Keratinocyte (primary cell): ENCODE results near the gene EMX2. TPM values are rescaled to one million over a fixed set of nuclear protein-coding genes. Genes with fewer than 3 reads are reported as not detected.

Source experiments
- DNase-seq: peaks from one replicate; pipeline ENCODE4 v3.0.0-alpha.2; 2011; ENCODE audit warnings: low read depth, missing footprints, low spot score
- FAIRE-seq: peaks from 2 replicates; lab custom pipeline; 2011; peaks lifted over from hg19 to GRCh38; lab: Jason Lieb, UNC
- H2AFZ ChIP-seq: 2 replicates; pipeline ENCODE4 v1.6.0; 2012; ENCODE audit warnings: low read length, control low read depth, inconsistent platforms; ENCODE audit not compliant: control insufficient read depth
- H3K27ac ChIP-seq: 2 replicates; pipeline ENCODE4 v1.5.1; 2011; ENCODE audit warnings: low read length; ENCODE audit not compliant: control insufficient read depth, insufficient read depth
- H3K27me3 ChIP-seq: 3 replicates; pipeline ENCODE4 v1.6.0; 2011; ENCODE audit warnings: low read length; ENCODE audit not compliant: control insufficient read depth, insufficient read depth; ENCODE audit errors: extremely low read depth
- H3K36me3 ChIP-seq, 2 experiments: 2 replicates in 1 of 2; 3 replicates in 1 of 2; pipeline ENCODE4 v1.5.1; 2011; ENCODE audit warnings: low read length in 2 of 2, mild to moderate bottlenecking in 1 of 2; ENCODE audit not compliant: control insufficient read depth in 2 of 2, insufficient read depth in 2 of 2; ENCODE audit errors: extremely low read depth in 1 of 2
- H3K4me1 ChIP-seq: 3 replicates; pipeline ENCODE4 v1.5.1; 2011; ENCODE audit warnings: low read length; ENCODE audit not compliant: control insufficient read depth, insufficient read depth; ENCODE audit errors: extremely low read depth
- H3K4me2 ChIP-seq: 3 replicates; pipeline ENCODE4 v1.6.0; 2011; ENCODE audit warnings: low read depth, low read length; ENCODE audit not compliant: control insufficient read depth, insufficient read depth; ENCODE audit errors: extremely low read depth
- H3K4me3 ChIP-seq, 3 experiments: fragments of 200-600 bp in 1 of 3; sonication (generic) in 1 of 3; 2 replicates in 2 of 3; 3 replicates in 1 of 3; pipeline ENCODE4 v1.5.1; 2011 to 2016; ENCODE audit warnings: low read length in 3 of 3, mild to moderate bottlenecking in 3 of 3, control low read depth in 2 of 3, inconsistent platforms in 1 of 3, low read depth in 1 of 3, mixed read lengths in 1 of 3, mixed run types in 1 of 3, moderate library complexity in 1 of 3; ENCODE audit not compliant: control insufficient read depth in 2 of 3, insufficient read depth in 2 of 3; ENCODE audit errors: extremely low read depth in 1 of 3
- H3K79me2 ChIP-seq: 2 replicates; pipeline ENCODE4 v1.6.0; 2012; ENCODE audit warnings: low read length; ENCODE audit not compliant: control insufficient read depth, insufficient read depth
- H3K9ac ChIP-seq: 3 replicates; pipeline ENCODE4 v1.6.0; 2011; ENCODE audit warnings: low read length; ENCODE audit not compliant: control insufficient read depth, insufficient read depth; ENCODE audit errors: extremely low read depth
- H3K9me1 ChIP-seq: 3 replicates; pipeline ENCODE4 v1.6.0; 2011; ENCODE audit warnings: low read length; ENCODE audit not compliant: control insufficient read depth, insufficient read depth; ENCODE audit errors: extremely low read depth
- H3K9me3 ChIP-seq: 2 replicates; pipeline ENCODE4 v1.5.1; 2012; ENCODE audit warnings: low read depth, low read length; ENCODE audit not compliant: control insufficient read depth
- H4K20me1 ChIP-seq: 3 replicates; pipeline ENCODE4 v1.6.0; 2011; ENCODE audit warnings: low read length; ENCODE audit not compliant: control insufficient read depth, insufficient read depth; ENCODE audit errors: extremely low read depth
- CTCF ChIP-seq, 3 experiments: IDR thresholded peaks in 1 of 3; conservative IDR thresholded peaks in 1 of 3; optimal IDR thresholded peaks in 1 of 3; 2 replicates in 2 of 3; 3 replicates in 1 of 3; pipeline versions ENCODE3 to v1.5.1; 2011; ENCODE audit warnings: low read length in 3 of 3, mild to moderate bottlenecking in 3 of 3, moderate library complexity in 2 of 3, control low read depth in 1 of 3, inconsistent platforms in 1 of 3; ENCODE audit not compliant: insufficient read depth in 2 of 3; ENCODE audit errors: extremely low read depth in 1 of 3
- EZH2 ChIP-seq: IDR thresholded peaks from one replicate; pipeline ENCODE4 v1.6.1; 2012; ENCODE audit warnings: inconsistent platforms, mild to moderate bottlenecking, low read length, moderate library complexity
- dilution Hi-C: fragments of 300-500 bp; cut with MboI; formaldehyde crosslinking; loops from one replicate; pipeline ENCODE4 v1.7.0; 2020; ENCODE audit warnings: low sequenced_read_pairs; ENCODE audit not compliant: extremely low pct_ligation_motif_present
- polyA plus RNA-seq, 5 experiments: library from polyadenylated mRNA; depleted of rRNA in 3 of 5; stranded (reverse) in 3 of 5; stranded (forward) in 1 of 5; unstranded in 1 of 5; fragments of >200 nt; gene quantifications; 1 replicate in 1 of 5; 2 replicates in 3 of 5; 3 replicates in 1 of 5; pipeline versions ENCODE4 v1.2.1 to v1.2.3, GENCODE V29; 2011 to 2012; ENCODE audit warnings: missing spikeins in 2 of 5, low read depth in 1 of 5, low replicate concordance in 1 of 5

The EMX2 gene
- polyA plus RNA-seq, 1 donor (not counting 4 experiments of a cell fraction or from before 2014, with no cell fraction given), result 2.8 TPM

- Histone ChIP-seq H3K27ac (no peak overlapping the region), H3K9me3 (no peaks in the 10 kb centered on the region), H4K20me1 (no peaks in the 10 kb centered on the region), H3K4me2 (no peak overlapping the region), H3K27me3 (no peaks in the 10 kb centered on the region), H3K9ac (no peak overlapping the region), H3K9me1 (no peaks in the 10 kb centered on the region), H3K79me2 (no peaks in the 10 kb centered on the region), H3K36me3 (no peaks in the 10 kb centered on the region), H2AFZ (no peak overlapping the region), H3K4me3 (no peak overlapping the region), H3K4me1 (no peaks in the 10 kb centered on the region)
- dilution Hi-C loops, result no loop called here
- no peak for FAIRE-seq
- no peak for TF ChIP-seq EZH2
- TF ChIP-seq CTCF (optimal IDR thresholded peaks at IDR 0.05 in 1 of 3, IDR thresholded peaks at IDR 0.05 in 1 of 3, conservative IDR thresholded peaks at IDR 0.05 in 1 of 3; ENCODE audit: extremely low read depth in 1 of 3, insufficient read depth in 2 of 3, low read length in 3 of 3), result no peak
- no peak for DNase-seq
These were observed 22.7 kb upstream of the EMX2 start for GRCh38 chr10:117519879-117520278.

GRCh38 chr10:117530791-117531190, 11.8 kb upstream of the EMX2 start:
- Histone ChIP-seq H3K27me3 (peaks cover 8% of the 10 kb centered on the region), H3K9me3 (no peaks in the 10 kb centered on the region), H3K9me1 (no peaks in the 10 kb centered on the region), H3K79me2 (no peaks in the 10 kb centered on the region), H3K36me3 (no peaks in the 10 kb centered on the region), H3K27ac (no peak overlapping the region), H4K20me1 (no peaks in the 10 kb centered on the region), H3K9ac (no peak overlapping the region), H2AFZ (no peak overlapping the region), H3K4me1 (no peaks in the 10 kb centered on the region), H3K4me3 (no peak overlapping the region), H3K4me2 (no peak overlapping the region)
- TF ChIP-seq CTCF (optimal IDR thresholded peaks at IDR 0.05 in 1 of 3, IDR thresholded peaks at IDR 0.05 in 1 of 3, conservative IDR thresholded peaks at IDR 0.05 in 1 of 3; ENCODE audit: extremely low read depth in 1 of 3, insufficient read depth in 2 of 3, low read length in 3 of 3) (no peak), EZH2 (no peak)
- DNase-seq (no peak), FAIRE-seq (no peak)
- dilution Hi-C loops, result no loop called here
